GM12892 (cell line): Measurements from ENCODE around the gene RGS11.

Experiments
- POLR2A ChIP-seq: IDR thresholded peaks from 2 replicates; pipeline ENCODE4 v1.6.1; 2011; ENCODE audit warnings: low read depth, low read length, control low read depth
- POLR2AphosphoS5 ChIP-seq: IDR thresholded peaks from 2 replicates; pipeline ENCODE4 v1.6.1; 2011; ENCODE audit warnings: low read depth, low read length, control low read depth
- TAF1 ChIP-seq: IDR thresholded peaks from 2 replicates; pipeline ENCODE4 v1.6.1; 2011; ENCODE audit warnings: low read depth, mild to moderate bottlenecking, control low read depth, low read length, borderline replicate concordance

DNA sequence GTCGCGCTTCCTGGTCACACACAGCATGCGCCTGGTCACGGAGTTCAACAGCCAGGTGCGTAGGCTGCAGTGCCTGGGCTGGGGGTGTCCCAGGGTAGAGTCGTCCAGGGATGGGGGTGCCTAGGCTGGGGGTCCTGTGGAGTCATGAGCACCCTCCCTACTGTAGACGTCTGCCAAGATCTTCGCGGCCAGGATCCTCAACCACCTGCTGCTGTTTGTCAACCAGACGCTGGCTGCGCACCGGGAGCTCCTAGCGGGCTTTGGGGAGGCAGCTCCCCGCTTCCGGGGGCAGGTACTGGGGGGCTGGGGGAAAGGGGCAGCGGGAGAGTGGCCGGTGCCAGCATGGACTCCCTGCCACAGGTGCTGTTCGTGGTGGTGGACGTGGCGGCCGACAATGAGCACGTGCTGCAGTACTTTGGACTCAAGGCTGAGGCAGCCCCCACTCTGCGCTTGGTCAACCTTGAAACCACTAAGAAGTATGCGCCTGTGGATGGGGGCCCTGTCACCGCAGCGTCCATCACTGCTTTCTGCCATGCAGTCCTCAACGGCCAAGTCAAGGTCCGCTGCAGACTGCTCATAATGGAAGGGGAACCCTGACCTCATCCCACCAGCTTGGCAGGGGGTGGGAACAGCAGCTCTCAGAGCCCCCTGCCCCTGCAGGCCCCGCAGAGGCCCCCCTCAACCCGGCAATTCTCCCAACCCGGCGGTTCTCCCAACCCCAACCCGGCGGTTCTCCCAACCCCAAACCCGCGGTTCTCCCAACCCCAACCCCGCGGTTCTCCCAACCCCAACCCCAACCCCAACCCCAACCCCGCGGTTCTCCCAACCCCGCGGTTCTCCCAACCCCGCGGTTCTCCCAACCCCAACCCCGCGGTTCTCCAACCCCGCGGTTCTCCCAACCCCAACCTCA is 9.7 kb upstream of the RGS11 start:
- TF ChIP-seq POLR2A = no peak
- TF ChIP-seq POLR2AphosphoS5 = no peak
- TF ChIP-seq TAF1 = no peak
